ENCODE measurements around the gene RPN2.
"Not testable (repeated sequence)": the region's sequence is repeated elsewhere in the genome, so short reads cannot be mapped to it uniquely, and the experiment has no call there.

RPN2 gene

GRCh38 chr20:37178839-37179682, at the start of gene RPN2, which contains the start of gene MROH8:
TSS of gene RPN2 (plus strand) at chr20:37179330. CDS start at chr20:37179357, 27 bp downstream.
TSS of gene MROH8 (minus strand) at chr20:37179548.
- peak; percentile 96 for DNase-seq

- DNase-seq, result no peak
These were observed 47.6 kb upstream of the RPN2 start for GRCh38 chr20:37131486-37131885.

- DNase-seq, result no peak
These were observed 45.2 kb upstream of the RPN2 start for GRCh38 chr20:37133952-37134351.

GRCh38 chr20:37137547-37137946, 41.6 kb upstream of the RPN2 start:
- DNase-seq, result no peak

- DNase-seq, result no peak
These were observed 36.4 kb upstream of the RPN2 start for GRCh38 chr20:37142708-37143107.

GRCh38 chr20:37144856-37145404, 34.2 kb upstream of the RPN2 start:
- no peak for DNase-seq

GRCh38 chr20:37147250-37147649, 31.9 kb upstream of the RPN2 start:
- no peak for DNase-seq

GRCh38 chr20:37150864-37151263, 28.3 kb upstream of the RPN2 start:
- not testable (repeated sequence) for DNase-seq

- no peak for DNase-seq
These were observed 27.6 kb upstream of the RPN2 start for GRCh38 chr20:37151529-37151928.

- no peak for DNase-seq
These were observed 26.8 kb upstream of the RPN2 start for GRCh38 chr20:37152284-37152683.

GRCh38 chr20:37154684-37155298, 24.3 kb upstream of the RPN2 start:
- DNase-seq, result no peak

- no peak for DNase-seq
These were observed 23.1 kb upstream of the RPN2 start for GRCh38 chr20:37155987-37156386.

GRCh38 chr20:37158248-37158647, 20.9 kb upstream of the RPN2 start:
- DNase-seq, result no peak

GRCh38 chr20:37160683-37161082, 18.4 kb upstream of the RPN2 start:
- DNase-seq, result no peak

GRCh38 chr20:37161830-37162549, 17.1 kb upstream of the RPN2 start:
- DNase-seq, result no peak

- DNase-seq, result no peak
These were observed 16.5 kb upstream of the RPN2 start for GRCh38 chr20:37162646-37163045.

- DNase-seq, result no peak
These were observed 15.1 kb upstream of the RPN2 start for GRCh38 chr20:37163832-37164554.

GRCh38 chr20:37165031-37165430, 14.1 kb upstream of the RPN2 start:
- no peak for DNase-seq

- no peak for DNase-seq
These were observed 12.3 kb upstream of the RPN2 start for GRCh38 chr20:37166867-37167266.

GRCh38 chr20:37172836-37173235, 6.3 kb upstream of the RPN2 start:
- DNase-seq, result no peak

GRCh38 chr20:37179683-37180524, 774 bp downstream of the RPN2 start:
- no peak for DNase-seq

- no peak for DNase-seq
These were observed 6.6 kb downstream of the RPN2 start for GRCh38 chr20:37185686-37186085.
